Small intestine (tissue), 16 donors: ENCODE measurements around the gene S100A12. TPM values are rescaled to one million over a fixed set of nuclear protein-coding genes. Genes with fewer than 3 reads are reported as not detected.
A peak's percentile ranks its signal among the peaks of the same experiment; 100 is the strongest.
"Not testable (repeated sequence)": the region's sequence is repeated elsewhere in the genome, so short reads cannot be mapped to it uniquely, and the experiment has no call there.

Experiments
- DNase-seq, 2 donors: peaks; one replicate each; pipeline versions ENCODE4 v3.0.0 to v3.0.0-alpha.2; 2013
- FAIRE-seq: peaks from 2 replicates; lab custom pipeline; 2012; peaks lifted over from hg19 to GRCh38; lab: Jason Lieb, UNC
- H3K27ac ChIP-seq, 3 donors: one replicate each; pipeline ENCODE4 v1.5.1; 2013; ENCODE audit warnings: low read length in 2 of 3, mild to moderate bottlenecking in 2 of 3, control low read depth in 1 of 3, inconsistent platforms in 1 of 3, low read depth in 1 of 3, moderate library complexity in 1 of 3
- H3K27me3 ChIP-seq, 3 donors: one replicate each; pipeline ENCODE4 v1.6.1; 2013; ENCODE audit warnings: low read length in 3 of 3, inconsistent platforms in 1 of 3; ENCODE audit not compliant: control insufficient read depth in 3 of 3, insufficient read depth in 3 of 3
- H3K36me3 ChIP-seq, 3 donors: one replicate each; pipeline ENCODE4 v1.6.1; 2013; ENCODE audit warnings: low read length in 3 of 3, inconsistent platforms in 1 of 3, low read depth in 1 of 3, mild to moderate bottlenecking in 1 of 3, moderate library complexity in 1 of 3; ENCODE audit not compliant: control insufficient read depth in 3 of 3, insufficient read depth in 2 of 3
- H3K4me1 ChIP-seq, 3 donors: one replicate each; pipeline ENCODE4 v1.6.1; 2013; ENCODE audit warnings: low read length in 2 of 3, inconsistent platforms in 1 of 3, low read depth in 1 of 3, mild to moderate bottlenecking in 1 of 3, moderate library complexity in 1 of 3; ENCODE audit not compliant: control insufficient read depth in 3 of 3, insufficient read depth in 2 of 3
- H3K4me3 ChIP-seq, 3 donors: one replicate each; pipeline ENCODE4 v1.5.1; 2013; ENCODE audit warnings: low read length in 3 of 3, control low read depth in 1 of 3, inconsistent platforms in 1 of 3, low read depth in 1 of 3, mild to moderate bottlenecking in 1 of 3, moderate library complexity in 1 of 3
- H3K9me3 ChIP-seq, 2 donors: one replicate each; pipeline ENCODE4 v1.6.1; 2013; ENCODE audit warnings: low read depth in 1 of 2, low read length in 1 of 2; ENCODE audit not compliant: control insufficient read depth in 2 of 2, insufficient read depth in 1 of 2
- WGBS, 3 donors: extraction: QIAGEN DNeasy Blood & Tissue Kit; methylation state at CpG; one replicate each; pipeline ENCODE4 v1.1.7; 2013; 5-methylcytosine and 5-hydroxymethylcytosine counted together
- long read RNA-seq, 10 donors: transcript quantifications; one replicate each; lab custom pipeline, GENCODE V29; 2026
- polyA plus RNA-seq, 4 donors: library from polyadenylated mRNA; stranded (reverse) in 3 of 4; unstranded in 1 of 4; fragments of 200-250 nt in 3 of 4; fragments of 120-200 nt in 1 of 4; gene quantifications; one replicate each; pipeline versions ENCODE4 v1.2.1 to v1.2.3, GENCODE V29; 2013
- donor health status: healthy with polysubstance abuse.
- donor health status: control.
- donor health status: control.
- donor health status: Bipolar disorder and iron deficiency.
- donor health status: healthy.

S100A12 gene
- 1 to 10 TPM in 2 of 4 donors, under 1 TPM in 1, not detected in 1; 0.85 to 6.7 (median 2.8) TPM for polyA plus RNA-seq
- long read RNA-seq, donor 1: 0 reads
- long read RNA-seq, donor 2: 0 reads
- long read RNA-seq, donor 3, partial matches to known transcripts: 0 of 1 reads
- long read RNA-seq, donor 3, other reads (novel, unspliced or antisense): 0 of 1 reads
- long read RNA-seq, donor 4: 0 reads
- long read RNA-seq, donor 5: 0 reads
- long read RNA-seq, donor 6: 0 reads
- long read RNA-seq, donor 7: 0 reads
- long read RNA-seq, donor 8, partial matches to known transcripts: 0 of 3 reads
- long read RNA-seq, donor 8, other reads (novel, unspliced or antisense): 0 of 3 reads
- long read RNA-seq, donor 9: 0 reads
- long read RNA-seq, donor 10, partial matches to known transcripts: 0 of 3 reads
- long read RNA-seq, donor 10, other reads (novel, unspliced or antisense): 0 of 3 reads

DNA sequence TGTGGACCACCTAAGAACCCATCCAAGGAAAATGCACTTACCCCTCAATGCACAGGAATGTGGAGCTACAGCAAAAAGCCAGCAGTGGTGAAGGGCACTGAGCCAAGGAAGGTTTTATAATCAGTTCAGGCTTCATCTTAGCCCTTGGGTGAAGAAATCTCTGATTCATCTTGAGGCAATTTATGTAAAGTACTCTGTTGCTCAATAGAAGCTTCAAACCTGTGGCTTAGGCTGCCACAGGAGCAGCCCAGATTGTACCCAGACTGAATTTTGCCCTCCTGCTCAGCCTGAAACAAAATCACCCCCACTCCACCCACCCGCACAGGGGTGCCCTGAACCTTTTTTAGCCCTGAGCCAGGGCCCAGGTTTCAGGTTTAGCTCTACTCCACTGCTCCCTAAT is at the start of gene S100A12:
S100A12 (minus strand) TSS at position 111 of the 400 bp plus-strand sequence. CDS start 1,029 bp downstream, outside the sequence.
- Histone ChIP-seq H3K36me3 (no peaks in the 10 kb centered on the region), H3K4me1 (peaks cover 0 to 43% (median 0%) of the 10 kb centered on the region in 3 donors), H3K27me3 (no peaks in the 10 kb centered on the region), H3K9me3 (no peaks in the 10 kb centered on the region), H3K27ac (peak within 1 kb of the TSS in 1 of 3 donors; percentile 50), H3K4me3 (no peak within 1 kb of the TSS)
- WGBS, 3 donors: 67 to 83% (median 75%) methylated on average over 1 of the region's 1 CpG
- FAIRE-seq (no peak), DNase-seq (peak in 1 of 2 donors; percentile 79)

DNA sequence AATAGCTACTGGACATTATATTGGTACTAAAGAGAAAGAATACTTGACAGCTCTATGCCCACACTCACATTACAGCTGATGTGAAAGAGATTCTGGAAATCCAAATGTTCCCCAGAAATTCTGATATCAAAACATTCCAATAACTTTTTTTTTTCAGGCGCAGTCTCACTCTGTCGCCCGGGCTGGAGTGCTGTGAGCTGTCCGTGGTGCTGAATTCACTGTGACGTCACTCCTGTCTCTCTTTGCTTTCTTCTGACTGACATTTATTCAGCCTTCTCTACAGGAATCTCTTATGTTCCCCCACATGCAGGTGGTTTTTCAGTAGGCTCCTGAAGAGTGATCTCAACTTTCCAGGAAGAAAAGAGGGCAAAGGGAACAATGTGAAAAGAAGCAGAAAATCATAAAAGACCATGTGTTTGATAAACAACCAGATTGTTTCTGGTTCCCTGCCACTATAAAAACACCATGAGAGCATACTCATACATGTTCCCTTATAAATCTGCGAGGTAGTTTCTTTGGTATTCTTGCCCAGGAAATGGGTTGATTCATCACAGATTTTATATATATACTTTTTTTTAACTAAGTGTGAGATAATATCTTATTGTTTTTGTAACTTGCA is 47.1 kb upstream of the S100A12 start:
- Histone ChIP-seq H3K27me3 (peaks cover 0 to 4% (median 0%) of the 10 kb centered on the region in 3 donors), H3K4me3 (no peak overlapping the region), H3K27ac (no peak overlapping the region), H3K4me1 (no peaks in the 10 kb centered on the region), H3K9me3 (no peaks in the 10 kb centered on the region), H3K36me3 (no peaks in the 10 kb centered on the region)
- WGBS, 3 donors: 5 to 10% (median 10%) methylated on average over 6 of the region's 6 CpGs
- DNase-seq: peak; percentile 61 to 83
- no peak for FAIRE-seq

GRCh38 chr1:153420306-153420705 is 44.9 kb upstream of the S100A12 start:
- no peak for FAIRE-seq

GRCh38 chr1:153419436-153419793 is 44.0 kb upstream of the S100A12 start:
- H3K27ac ChIP-seq, H3K4me1 ChIP-seq, FAIRE-seq, H3K9me3 ChIP-seq, H3K36me3 ChIP-seq, H3K4me3 ChIP-seq, DNase-seq, H3K27me3 ChIP-seq: not testable (repeated sequence)
- WGBS, 3 donors: 46 to 54% (median 51%) methylated on average over 2 of the region's 2 CpGs

More at GRCh38 chr1:153420306-153420705, 44.9 kb upstream of the S100A12 start:
- H3K4me1 ChIP-seq: no peaks in the 10 kb centered on the region
- no peak overlapping the region for H3K4me3 ChIP-seq
- no peak overlapping the region for H3K27ac ChIP-seq
- no peaks in the 10 kb centered on the region for H3K9me3 ChIP-seq
- 61 to 71% (median 70%) methylated on average over 2 of the region's 2 CpGs for WGBS, 3 donors
- H3K27me3 ChIP-seq: peaks cover 0 to 4% (median 0%) of the 10 kb centered on the region in 3 donors
- H3K36me3 ChIP-seq: no peaks in the 10 kb centered on the region
- no peak for DNase-seq

GRCh38 chr1:153418758-153419435 is 43.5 kb upstream of the S100A12 start:
- not testable (repeated sequence) for H3K9me3 ChIP-seq, H3K4me3 ChIP-seq, DNase-seq, H3K27me3 ChIP-seq, H3K4me1 ChIP-seq, FAIRE-seq, H3K36me3 ChIP-seq, H3K27ac ChIP-seq
- WGBS, 3 donors: 49 to 66% (median 53%) methylated on average over 7 of the region's 7 CpGs

- WGBS, 3 donors: 73 to 80% (median 76%) methylated on average over 12 of the region's 12 CpGs
- H3K36me3 ChIP-seq: no peaks in the 10 kb centered on the region
- peaks cover 0 to 4% (median 0%) of the 10 kb centered on the region in 3 donors for H3K27me3 ChIP-seq
- H3K4me1 ChIP-seq: no peaks in the 10 kb centered on the region
- no peaks in the 10 kb centered on the region for H3K9me3 ChIP-seq
- no peak overlapping the region for H3K4me3 ChIP-seq
- no peak for DNase-seq
- FAIRE-seq: no peak
- H3K27ac ChIP-seq: no peak overlapping the region
Measured at GRCh38 chr1:153417136-153417888, 41.9 kb upstream of the S100A12 start.

DNA sequence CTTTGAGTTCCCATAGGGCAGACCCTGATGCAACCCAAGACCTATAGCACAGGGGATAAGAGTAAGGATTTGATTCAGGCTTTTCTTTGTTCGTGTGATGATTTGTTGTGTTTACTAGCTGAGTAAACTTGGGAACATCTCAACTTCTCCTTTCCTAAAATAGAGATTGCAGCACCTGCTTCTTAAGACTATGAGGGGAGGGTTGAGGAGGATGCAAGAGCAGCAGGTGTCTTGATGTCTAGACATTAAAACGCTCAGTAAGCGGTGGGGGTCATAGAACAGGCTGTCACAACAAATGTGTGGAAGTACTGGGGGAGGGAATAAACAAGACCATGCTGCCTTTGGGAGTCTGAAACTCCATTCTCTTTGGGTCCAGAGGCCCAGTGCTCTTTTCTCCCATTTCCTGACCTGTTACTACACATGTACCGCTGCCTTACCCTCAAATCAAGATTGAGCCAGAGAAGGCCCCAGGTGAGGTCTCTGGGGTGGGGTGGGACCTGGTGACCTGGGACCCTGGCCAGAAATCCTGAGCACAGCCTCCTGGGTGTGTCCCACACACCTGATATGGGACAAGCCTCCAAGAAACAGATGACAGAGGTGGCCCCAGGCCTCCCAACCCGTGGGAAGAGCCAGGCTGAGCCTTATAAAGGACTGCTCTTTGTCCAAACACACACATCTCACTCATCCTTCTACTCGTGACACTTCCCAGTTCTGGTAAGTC is 40.6 kb upstream of the S100A12 start, which contains the start of gene S100A7A:
S100A7A (plus strand) TSS at position 671 of the 721 bp plus-strand sequence. CDS start 1,563 bp downstream, outside the sequence.
- DNase-seq (no peak), FAIRE-seq (no peak)
- Histone ChIP-seq H3K4me1 (no peaks in the 10 kb centered on the region), H3K4me3 (no peak within 1 kb of the TSS), H3K27ac (no peak within 1 kb of the TSS), H3K9me3 (no peaks in the 10 kb centered on the region), H3K36me3 (no peaks in the 10 kb centered on the region), H3K27me3 (peaks cover 0 to 4% (median 0%) of the 10 kb centered on the region in 3 donors)
- 56 to 64% (median 62%) methylated on average over 6 of the region's 6 CpGs for WGBS, 3 donors
